H1 (cell line): ENCODE data around the gene WDR1. TPM values are rescaled to one million over a fixed set of nuclear protein-coding genes. Genes with fewer than 3 reads are reported as not detected.

ENCODE experiments used
- CTCF ChIA-PET: fragments of 300-600 bp; sonication (Branson Sonifier 250); formaldehyde crosslinking; loops from one replicate; lab custom pipeline; 2021; ENCODE audit not compliant: partially characterized antibody; lab: Charles Lee
- POLR2A ChIA-PET: fragments of 300-600 bp; sonication (Branson Sonifier 250); formaldehyde crosslinking; loops from one replicate; lab custom pipeline; 2021; ENCODE audit warnings: inconsistent platforms; ENCODE audit not compliant: partially characterized antibody; lab: Charles Lee
- DNase-seq, 2 experiments: peaks; one replicate each; pipeline versions ENCODE4 v3.0.0 to v3.0.0-alpha.2; 2010 to 2022; ENCODE audit warnings: low spot score in 2 of 2, low read depth in 1 of 2, mixed read lengths in 1 of 2
- FAIRE-seq: peaks from 2 replicates; lab custom pipeline; 2011; peaks lifted over from hg19 to GRCh38; lab: Jason Lieb, UNC
- H2AFZ ChIP-seq: 2 replicates; pipeline ENCODE4 v1.8.1; 2012; ENCODE audit warnings: low read length, inconsistent platforms
- H2AK5ac ChIP-seq: 2 replicates; pipeline ENCODE4 v1.6.1; 2013; ENCODE audit warnings: low read depth, low read length
- H2BK120ac ChIP-seq: replicated peaks from 2 replicates; pipeline ENCODE3; 2013; ENCODE audit warnings: low read depth, low read length, inconsistent platforms
- H2BK12ac ChIP-seq: 2 replicates; pipeline ENCODE4 v1.6.1; 2013; ENCODE audit warnings: low read depth, low read length
- H2BK15ac ChIP-seq: 2 replicates; pipeline ENCODE4 v1.6.1; 2013; ENCODE audit warnings: low read length
- H2BK20ac ChIP-seq: 2 replicates; pipeline ENCODE4 v1.6.1; 2013; ENCODE audit warnings: low read length
- H2BK5ac ChIP-seq: 2 replicates; pipeline ENCODE4 v1.6.1; 2013; ENCODE audit warnings: low read depth, low read length
- H3K14ac ChIP-seq: 2 replicates; pipeline ENCODE4 v1.6.1; 2013; ENCODE audit warnings: inconsistent platforms; ENCODE audit not compliant: insufficient read length
- H3K18ac ChIP-seq: 2 replicates; pipeline ENCODE4 v1.6.1; 2013; ENCODE audit warnings: low read length; ENCODE audit errors: extremely low read depth
- H3K23ac ChIP-seq: 2 replicates; pipeline ENCODE4 v1.6.1; 2013; ENCODE audit warnings: inconsistent platforms; ENCODE audit not compliant: insufficient read length
- H3K23me2 ChIP-seq: 2 replicates; pipeline ENCODE4 v1.6.1; 2013; ENCODE audit warnings: low read depth, low read length
- H3K27ac ChIP-seq: 2 replicates; pipeline ENCODE4 v1.6.1; 2011; ENCODE audit warnings: low read depth, low read length, inconsistent platforms
- H3K27me3 ChIP-seq, 4 experiments: replicated peaks in 1 of 4; 1 replicate in 1 of 4; 2 replicates in 3 of 4; pipeline versions ENCODE4 v1.6.1 to v1.8.1; 2011 to 2013; ENCODE audit warnings: low read length in 3 of 4, mild to moderate bottlenecking in 3 of 4, inconsistent platforms in 2 of 4, mixed read lengths in 2 of 4, moderate library complexity in 1 of 4; ENCODE audit not compliant: control insufficient read depth in 3 of 4, insufficient read depth in 3 of 4; ENCODE audit errors: extremely low read depth in 1 of 4
- H3K36me3 ChIP-seq, 4 experiments: 2 replicates each; pipeline versions ENCODE4 v1.6.1 to v1.8.1; 2011 to 2013; ENCODE audit warnings: mild to moderate bottlenecking in 4 of 4, low read length in 3 of 4, moderate library complexity in 2 of 4, control low read depth in 1 of 4, inconsistent platforms in 1 of 4; ENCODE audit not compliant: insufficient read depth in 4 of 4, control insufficient read depth in 2 of 4
- H3K4ac ChIP-seq: replicated peaks from 2 replicates; pipeline ENCODE3; 2013; ENCODE audit warnings: low read length, low read depth, mixed read lengths, inconsistent platforms; ENCODE audit not compliant: insufficient read length
- H3K4me1 ChIP-seq, 4 experiments: replicated peaks in 1 of 4; 1 replicate in 1 of 4; 2 replicates in 3 of 4; pipeline versions ENCODE4 v1.6.1 to v1.8.1; 2011 to 2013; ENCODE audit warnings: low read length in 3 of 4, inconsistent platforms in 2 of 4, mixed read lengths in 1 of 4; ENCODE audit not compliant: insufficient read depth in 4 of 4, control insufficient read depth in 3 of 4
- H3K4me2 ChIP-seq, 2 experiments: 2 replicates each; pipeline versions ENCODE4 v1.6.1 to v1.8.1; 2011 to 2013; ENCODE audit warnings: low read depth in 2 of 2, low read length in 2 of 2, control low read depth in 1 of 2, inconsistent platforms in 1 of 2, mild to moderate bottlenecking in 1 of 2; ENCODE audit not compliant: insufficient read depth in 1 of 2
- H3K4me3 ChIP-seq, 4 experiments: fragments of 200-600, 300-600 bp in 1 of 4; sonication (generic), shearing (Covaris generic), sonication (Bioruptor Twin) in 1 of 4; 2 replicates each; pipeline versions ENCODE4 v1.5.1 to v1.8.1; 2011 to 2016; ENCODE audit warnings: low read length in 4 of 4, low read depth in 3 of 4, control low read depth in 2 of 4, inconsistent platforms in 2 of 4, mild to moderate bottlenecking in 2 of 4, mixed read lengths in 1 of 4, moderate library complexity in 1 of 4; ENCODE audit not compliant: insufficient read depth in 2 of 4; ENCODE audit errors: extremely low read depth in 1 of 4
- H3K56ac ChIP-seq: replicated peaks from 2 replicates; pipeline ENCODE3; 2013; ENCODE audit warnings: low read depth, mild to moderate bottlenecking, mixed read lengths, low read length, inconsistent platforms; ENCODE audit not compliant: insufficient read length
- H3K79me1 ChIP-seq: 2 replicates; pipeline ENCODE4 v1.6.1; 2013; ENCODE audit warnings: low read depth, low read length, control low read depth
- H3K79me2 ChIP-seq, 2 experiments: 2 replicates each; pipeline versions ENCODE4 v1.6.1 to v1.8.1; 2012 to 2013; ENCODE audit warnings: low read length in 2 of 2, mild to moderate bottlenecking in 2 of 2, inconsistent platforms in 1 of 2; ENCODE audit not compliant: insufficient read depth in 2 of 2, control insufficient read depth in 1 of 2
- H3K9ac ChIP-seq, 4 experiments: replicated peaks in 1 of 4; 1 replicate in 1 of 4; 2 replicates in 3 of 4; pipeline versions ENCODE4 v1.6.1 to v1.8.1; 2011 to 2013; ENCODE audit warnings: low read depth in 3 of 4, low read length in 3 of 4, control low read depth in 2 of 4, mild to moderate bottlenecking in 2 of 4, moderate library complexity in 2 of 4, inconsistent platforms in 1 of 4; ENCODE audit errors: extremely low read depth in 1 of 4
- H3K9me3 ChIP-seq, 2 experiments: 2 replicates each; pipeline versions ENCODE4 v1.6.1 to v1.8.1; 2012 to 2013; ENCODE audit warnings: mild to moderate bottlenecking in 2 of 2, moderate library complexity in 2 of 2, control low read depth in 1 of 2, inconsistent platforms in 1 of 2, low read depth in 1 of 2, low read length in 1 of 2, mixed read lengths in 1 of 2; ENCODE audit not compliant: insufficient read depth in 2 of 2
- H4K20me1 ChIP-seq, 2 experiments: replicated peaks in 1 of 2; 2 replicates each; pipeline versions ENCODE3 to v1.8.1; 2011 to 2013; ENCODE audit warnings: inconsistent platforms in 2 of 2, low read length in 2 of 2, mild to moderate bottlenecking in 1 of 2; ENCODE audit not compliant: insufficient read depth in 2 of 2, control insufficient read depth in 1 of 2
- H4K5ac ChIP-seq: 2 replicates; pipeline ENCODE4 v1.6.1; 2013; ENCODE audit warnings: low read length, low read depth, mixed read lengths, inconsistent platforms; ENCODE audit not compliant: insufficient read length
- H4K8ac ChIP-seq: 2 replicates; pipeline ENCODE4 v1.8.0; 2013; ENCODE audit warnings: mild to moderate bottlenecking, moderate library complexity, low read length, inconsistent platforms; ENCODE audit not compliant: insufficient read depth; ENCODE audit errors: extremely low read depth
- H4K91ac ChIP-seq: replicated peaks from 2 replicates; pipeline ENCODE3; 2013; ENCODE audit warnings: low read length, mixed read lengths, inconsistent platforms; ENCODE audit not compliant: insufficient read length
- BACH1 ChIP-seq: IDR thresholded peaks from 2 replicates; pipeline ENCODE4 v1.6.1; 2012; ENCODE audit warnings: low read length, improper control_type of control experiment
- CHD2 ChIP-seq: IDR thresholded peaks from 2 replicates; pipeline ENCODE4 v1.6.1; 2012; ENCODE audit warnings: low read length, improper control_type of control experiment
- GTF2F1 ChIP-seq: IDR thresholded peaks from 2 replicates; pipeline ENCODE4 v1.6.1; 2012; ENCODE audit warnings: low read depth, low read length, improper control_type of control experiment, borderline replicate concordance
- HDAC6 ChIP-seq: IDR thresholded peaks from one replicate; pipeline ENCODE4 v1.7.1; 2012; ENCODE audit warnings: low read depth, mild to moderate bottlenecking, inconsistent platforms, low read length, moderate library complexity
- TAF1 ChIP-seq: IDR thresholded peaks from 2 replicates; pipeline ENCODE4 v1.6.1; 2011; ENCODE audit warnings: mild to moderate bottlenecking, low read depth, low read length
- ZNF274 ChIP-seq: IDR thresholded peaks from 2 replicates; pipeline ENCODE4 v1.7.0; 2012; ENCODE audit warnings: low read length, borderline replicate concordance; ENCODE audit errors: extremely low read depth
- WGBS, 2 experiments: shearing (Covaris generic) in 1 of 2; methylation state at CpG; one replicate each; pipeline versions ENCODE4 v1.1.6 to v1.1.7; 2013 to 2015; ENCODE audit warnings: low lambda C conversion rate in 2 of 2, mixed read lengths in 2 of 2, inconsistent platforms in 1 of 2, low coverage in 1 of 2, missing lambda C conversion rate in 1 of 2; ENCODE audit not compliant: insufficient replicate concordance in 2 of 2, insufficient coverage in 1 of 2, insufficient read length in 1 of 2; ENCODE audit errors: extremely low coverage in 1 of 2, missing lambda C conversion rate in 1 of 2; 5-methylcytosine and 5-hydroxymethylcytosine counted together
- polyA plus RNA-seq, 7 experiments: library from polyadenylated mRNA; depleted of rRNA in 3 of 7; stranded (reverse) in 5 of 7; unstranded in 2 of 7; fragments of >200 nt in 5 of 7; fragments of 200-250 nt in 2 of 7; gene quantifications; 1 replicate in 5 of 7; 2 replicates in 1 of 7; 4 replicates in 1 of 7; pipeline versions ENCODE4 v1.2.1 to v1.2.3, GENCODE V29; 2011 to 2013; ENCODE audit warnings: missing spikeins in 2 of 7, mixed read lengths in 2 of 7
- total RNA-seq: library from RNA; stranded (reverse); fragmentation: NEBNext Ultra II Directional; extraction: Animal tissue kit (Norgen Biotek cat#: 25700); gene quantifications from 2 replicates; pipeline ENCODE4 v1.2.1, GENCODE V29; 2021
- TF ChIP-seq, protein P1 (sequence below): IDR thresholded peaks from 2 replicates; pipeline ENCODE4 v1.6.1; 2011; ENCODE audit warnings: low read depth, mild to moderate bottlenecking, low read length; ENCODE audit not compliant: insufficient read depth

Gene WDR1
- total and polyA plus RNA-seq, 2 of the 8 experiments (the other 6 are each of a cell fraction or from before 2014, with no cell fraction given), result 315 to 377 TPM

DNA sequence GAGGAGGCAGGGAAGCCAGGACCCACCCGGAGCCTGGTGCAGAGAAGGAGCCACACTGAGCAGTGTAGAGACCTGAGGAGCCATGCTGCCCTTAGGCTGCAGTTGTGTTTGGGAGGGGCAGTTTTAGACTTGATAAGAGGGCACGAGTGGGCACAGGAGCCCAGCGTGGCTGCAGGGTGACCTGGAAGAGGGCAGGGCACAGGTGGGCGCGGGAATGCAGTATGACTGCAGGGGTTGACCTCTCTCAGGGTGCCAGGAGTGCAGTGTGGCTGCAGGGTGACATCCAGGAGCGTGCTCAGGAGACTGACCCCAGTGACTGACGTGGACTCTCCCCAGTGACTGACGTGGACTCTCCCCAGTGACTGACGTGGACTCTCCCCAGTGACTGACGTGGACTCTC, 14.6 kb upstream of the WDR1 start:
- Histone ChIP-seq H3K36me3 (no peaks in the 10 kb centered on the region), H3K4ac (no peak overlapping the region), H3K9ac (no peak overlapping the region), H3K27me3 (no peaks in the 10 kb centered on the region; a peak in 1 of 7 replicates), H4K91ac (no peak overlapping the region), H2BK5ac (no peak overlapping the region), H3K4me1 (no peaks in the 10 kb centered on the region; a peak in 1 of 7 replicates), H4K5ac (no peak overlapping the region), H3K23me2 (no peaks in the 10 kb centered on the region), H3K4me2 (no peak overlapping the region), H3K79me2 (no peaks in the 10 kb centered on the region), H3K79me1 (no peaks in the 10 kb centered on the region), H3K18ac (no peak overlapping the region), H3K9me3 (no peaks in the 10 kb centered on the region; a peak in 1 of 4 replicates), H4K20me1 (no peaks in the 10 kb centered on the region), H2BK15ac (no peak overlapping the region), H3K14ac (no peak overlapping the region), H3K4me3 (no peak overlapping the region), H3K27ac (no peak overlapping the region), H2AK5ac (no peak overlapping the region), H3K23ac (no peak overlapping the region), H4K8ac (no peak overlapping the region), H2AFZ (no peak overlapping the region), H3K56ac (no peak overlapping the region), H2BK20ac (no peak overlapping the region), H2BK12ac (no peak overlapping the region), H2BK120ac (no peak overlapping the region)
- POLR2A ChIA-PET, result interaction anchor here (6.8 kb wide), 1 partner anchor 12 kb away, joined by 63 read pairs; the partner anchor contains the start of gene WDR1
- CTCF ChIA-PET, result interaction anchor here (1.5 to 3.8 kb wide), 2 partner anchors 10 to 106 kb away, joined by 3 to 21 read pairs; no protein-coding TSS in a partner anchor
- no peak for FAIRE-seq
- 84% methylated on average over 10 of the region's 10 CpGs; no CpG with 5 or more reads in 1 of the 2 experiments for WGBS, 2 experiments
- TF ChIP-seq TAF1, result no peak
- TF ChIP-seq CHD2, result no peak
- TF ChIP-seq ZNF274, result no peak
- no peak for TF ChIP-seq GTF2F1
- TF ChIP-seq, protein P1, sequence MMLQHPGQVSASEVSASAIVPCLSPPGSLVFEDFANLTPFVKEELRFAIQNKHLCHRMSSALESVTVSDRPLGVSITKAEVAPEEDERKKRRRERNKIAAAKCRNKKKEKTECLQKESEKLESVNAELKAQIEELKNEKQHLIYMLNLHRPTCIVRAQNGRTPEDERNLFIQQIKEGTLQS, result no peak
- TF ChIP-seq HDAC6, result no peak
- TF ChIP-seq BACH1, result no peak
- no peak for DNase-seq
